Panc1 (cell line): Measurements from ENCODE around the gene CD22. TPM values are rescaled to one million over a fixed set of nuclear protein-coding genes. Genes with fewer than 3 reads are reported as not detected.

Experiments used
- ATAC-seq: fragments of 200-7000 bp; cut with Tn5 transposase; 2 replicates; pipeline ENCODE4 v1.9.1; 2020; ENCODE audit warnings: mild to moderate bottlenecking, moderate library complexity
- BruUV-seq: library from RNA; stranded (reverse); fragments of 400-500 nt; replicated peaks from 2 replicates; lab custom pipeline; 2021; lab: Mats Ljungman, UMichigan
- CTCF ChIA-PET: fragments of 300-600 bp; sonication (Branson Sonifier 250); formaldehyde crosslinking; loops from one replicate; lab custom pipeline; 2022; ENCODE audit warnings: antibody characterized with exemption; lab: Charles Lee
- POLR2A ChIA-PET: fragments of 300-600 bp; sonication (Branson Sonifier 250); formaldehyde crosslinking; loops from one replicate; lab custom pipeline; 2022; ENCODE audit warnings: antibody characterized with exemption; lab: Charles Lee
- DNase-seq: peaks from one replicate; pipeline ENCODE4 v3.0.0-alpha.2; 2010; ENCODE audit warnings: low read depth, low spot score
- H3K27ac ChIP-seq: 2 replicates; pipeline ENCODE4 v1.5.1; 2011; ENCODE audit warnings: mild to moderate bottlenecking, low read length, inconsistent platforms
- H3K27me3 ChIP-seq: fragments of 200-500 bp; sonication (Bioruptor generic); 2 replicates; pipeline ENCODE4 v1.6.0; 2014; ENCODE audit warnings: low read length, inconsistent platforms; ENCODE audit not compliant: control insufficient read depth, insufficient read depth
- H3K36me3 ChIP-seq: fragments of 200-500 bp; sonication (Bioruptor generic); 2 replicates; pipeline ENCODE4 v1.5.1; 2014; ENCODE audit warnings: inconsistent platforms, mild to moderate bottlenecking, low read length, moderate library complexity; ENCODE audit not compliant: control insufficient read depth, insufficient read depth
- H3K4me1 ChIP-seq: 2 replicates; pipeline ENCODE4 v1.5.1; 2011; ENCODE audit warnings: inconsistent platforms, mild to moderate bottlenecking, low read length, moderate library complexity; ENCODE audit not compliant: control insufficient read depth, insufficient read depth
- H3K4me3 ChIP-seq, 2 experiments: 2 replicates each; pipeline ENCODE4 v1.5.1; 2011 to 2012; ENCODE audit warnings: low read depth in 2 of 2, low read length in 2 of 2, mild to moderate bottlenecking in 2 of 2, inconsistent platforms in 1 of 2, moderate library complexity in 1 of 2
- H3K9me3 ChIP-seq: fragments of 200-500 bp; sonication (Bioruptor generic); 2 replicates; pipeline ENCODE4 v1.5.1; 2014; ENCODE audit warnings: low read depth, mild to moderate bottlenecking, inconsistent platforms, low read length, moderate library complexity; ENCODE audit not compliant: control insufficient read depth, insufficient read depth
- POLR2AphosphoS5 ChIP-seq: IDR thresholded peaks from 2 replicates; pipeline ENCODE4 v1.6.1; 2012; ENCODE audit warnings: mild to moderate bottlenecking, low read depth, low read length, moderate library complexity
- SIN3A ChIP-seq: IDR thresholded peaks from 2 replicates; pipeline ENCODE4 v1.6.1; 2012; ENCODE audit warnings: low read depth, mild to moderate bottlenecking, low read length, moderate library complexity, borderline replicate concordance; ENCODE audit not compliant: insufficient read depth
- TCF7L2 ChIP-seq: IDR thresholded peaks from 2 replicates; pipeline ENCODE4 v1.6.1; 2011; ENCODE audit warnings: mild to moderate bottlenecking, low read depth, low read length, inconsistent platforms
- in situ Hi-C: cut with HindIII; loops from 2 replicates; pipeline ENCODE4 v1.10.0; 2016; ENCODE audit warnings: low sequenced_read_pairs, low pct_unique_long_range_greater_than_20kb
- intact Hi-C: fragments of 100-400 bp; cut with micrococcal nuclease; formaldehyde crosslinking; loops from one replicate; pipeline ENCODE4 v1.10.0; 2022; ENCODE audit not compliant: unreplicated experiment
- total RNA-seq: library from RNA; stranded (reverse); gene quantifications from one replicate; pipeline ENCODE4 v1.2.1, GENCODE V29; 2021; ENCODE audit not compliant: unreplicated experiment
- TF ChIP-seq, protein P1 (sequence below): fragments of 450-650 bp; IDR thresholded peaks from 2 replicates; pipeline ENCODE4 v1.5.1; 2017; ENCODE audit warnings: mild to moderate bottlenecking
- TF ChIP-seq, protein P2 (sequence below), 2 experiments: IDR thresholded peaks; 2 replicates each; pipeline ENCODE4 v1.6.1; 2011 to 2012; ENCODE audit warnings: low read depth in 2 of 2, control low read depth in 1 of 2, low read length in 1 of 2, mild to moderate bottlenecking in 1 of 2, moderate library complexity in 1 of 2; ENCODE audit not compliant: insufficient read depth in 1 of 2

The CD22 gene
- total RNA-seq, 1 experiment from 2014 or later: 0.74 TPM

DNA sequence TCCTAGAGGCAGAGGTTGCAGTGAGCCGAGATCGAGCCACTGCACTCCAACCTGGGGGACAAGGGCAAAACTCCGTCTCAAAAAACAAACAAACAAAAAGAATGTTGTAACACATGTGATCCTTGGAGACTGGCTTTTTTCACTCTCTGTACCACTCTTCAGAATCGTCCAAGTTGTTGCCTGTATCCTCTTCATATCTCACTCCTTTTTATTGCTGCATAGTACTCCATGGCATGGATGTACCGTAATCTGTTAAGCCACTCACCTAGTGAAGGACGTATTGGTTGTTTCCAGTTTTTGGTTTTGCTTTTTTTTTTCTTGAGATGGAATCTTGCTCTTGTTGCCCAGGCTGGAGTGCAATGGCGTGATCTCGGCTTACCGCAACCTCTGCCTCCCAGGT lies 7.0 kb upstream of the CD22 start:
- no peaks in the 10 kb centered on the region; the same call in 1 of the 2 replicates for H3K4me1 ChIP-seq
- in situ Hi-C loops (no loop called here), intact Hi-C loops (no loop called here)
- ATAC-seq: no peak
- TF ChIP-seq, protein P1, sequence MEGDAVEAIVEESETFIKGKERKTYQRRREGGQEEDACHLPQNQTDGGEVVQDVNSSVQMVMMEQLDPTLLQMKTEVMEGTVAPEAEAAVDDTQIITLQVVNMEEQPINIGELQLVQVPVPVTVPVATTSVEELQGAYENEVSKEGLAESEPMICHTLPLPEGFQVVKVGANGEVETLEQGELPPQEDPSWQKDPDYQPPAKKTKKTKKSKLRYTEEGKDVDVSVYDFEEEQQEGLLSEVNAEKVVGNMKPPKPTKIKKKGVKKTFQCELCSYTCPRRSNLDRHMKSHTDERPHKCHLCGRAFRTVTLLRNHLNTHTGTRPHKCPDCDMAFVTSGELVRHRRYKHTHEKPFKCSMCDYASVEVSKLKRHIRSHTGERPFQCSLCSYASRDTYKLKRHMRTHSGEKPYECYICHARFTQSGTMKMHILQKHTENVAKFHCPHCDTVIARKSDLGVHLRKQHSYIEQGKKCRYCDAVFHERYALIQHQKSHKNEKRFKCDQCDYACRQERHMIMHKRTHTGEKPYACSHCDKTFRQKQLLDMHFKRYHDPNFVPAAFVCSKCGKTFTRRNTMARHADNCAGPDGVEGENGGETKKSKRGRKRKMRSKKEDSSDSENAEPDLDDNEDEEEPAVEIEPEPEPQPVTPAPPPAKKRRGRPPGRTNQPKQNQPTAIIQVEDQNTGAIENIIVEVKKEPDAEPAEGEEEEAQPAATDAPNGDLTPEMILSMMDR: no peak
- no peak for TF ChIP-seq SIN3A
- TF ChIP-seq, protein P2, sequence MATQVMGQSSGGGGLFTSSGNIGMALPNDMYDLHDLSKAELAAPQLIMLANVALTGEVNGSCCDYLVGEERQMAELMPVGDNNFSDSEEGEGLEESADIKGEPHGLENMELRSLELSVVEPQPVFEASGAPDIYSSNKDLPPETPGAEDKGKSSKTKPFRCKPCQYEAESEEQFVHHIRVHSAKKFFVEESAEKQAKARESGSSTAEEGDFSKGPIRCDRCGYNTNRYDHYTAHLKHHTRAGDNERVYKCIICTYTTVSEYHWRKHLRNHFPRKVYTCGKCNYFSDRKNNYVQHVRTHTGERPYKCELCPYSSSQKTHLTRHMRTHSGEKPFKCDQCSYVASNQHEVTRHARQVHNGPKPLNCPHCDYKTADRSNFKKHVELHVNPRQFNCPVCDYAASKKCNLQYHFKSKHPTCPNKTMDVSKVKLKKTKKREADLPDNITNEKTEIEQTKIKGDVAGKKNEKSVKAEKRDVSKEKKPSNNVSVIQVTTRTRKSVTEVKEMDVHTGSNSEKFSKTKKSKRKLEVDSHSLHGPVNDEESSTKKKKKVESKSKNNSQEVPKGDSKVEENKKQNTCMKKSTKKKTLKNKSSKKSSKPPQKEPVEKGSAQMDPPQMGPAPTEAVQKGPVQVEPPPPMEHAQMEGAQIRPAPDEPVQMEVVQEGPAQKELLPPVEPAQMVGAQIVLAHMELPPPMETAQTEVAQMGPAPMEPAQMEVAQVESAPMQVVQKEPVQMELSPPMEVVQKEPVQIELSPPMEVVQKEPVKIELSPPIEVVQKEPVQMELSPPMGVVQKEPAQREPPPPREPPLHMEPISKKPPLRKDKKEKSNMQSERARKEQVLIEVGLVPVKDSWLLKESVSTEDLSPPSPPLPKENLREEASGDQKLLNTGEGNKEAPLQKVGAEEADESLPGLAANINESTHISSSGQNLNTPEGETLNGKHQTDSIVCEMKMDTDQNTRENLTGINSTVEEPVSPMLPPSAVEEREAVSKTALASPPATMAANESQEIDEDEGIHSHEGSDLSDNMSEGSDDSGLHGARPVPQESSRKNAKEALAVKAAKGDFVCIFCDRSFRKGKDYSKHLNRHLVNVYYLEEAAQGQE (IDR thresholded peaks at IDR 0.05; ENCODE audit: insufficient read depth in 1 of 2, low read depth in 2 of 2, low read length in 1 of 2): no peak
- TF ChIP-seq TCF7L2: no peak
- TF ChIP-seq POLR2AphosphoS5: no peak
- ChIA-PET CTCF (no interaction called here), POLR2A (no interaction called here)
- H3K9me3 ChIP-seq: no peaks in the 10 kb centered on the region
- H3K4me3 ChIP-seq: no peak overlapping the region
- H3K36me3 ChIP-seq: no peaks in the 10 kb centered on the region
- no TSS peak for BruUV-seq
- DNase-seq: no peak
- no peaks in the 10 kb centered on the region for H3K27me3 ChIP-seq
- no peak overlapping the region for H3K27ac ChIP-seq

DNA sequence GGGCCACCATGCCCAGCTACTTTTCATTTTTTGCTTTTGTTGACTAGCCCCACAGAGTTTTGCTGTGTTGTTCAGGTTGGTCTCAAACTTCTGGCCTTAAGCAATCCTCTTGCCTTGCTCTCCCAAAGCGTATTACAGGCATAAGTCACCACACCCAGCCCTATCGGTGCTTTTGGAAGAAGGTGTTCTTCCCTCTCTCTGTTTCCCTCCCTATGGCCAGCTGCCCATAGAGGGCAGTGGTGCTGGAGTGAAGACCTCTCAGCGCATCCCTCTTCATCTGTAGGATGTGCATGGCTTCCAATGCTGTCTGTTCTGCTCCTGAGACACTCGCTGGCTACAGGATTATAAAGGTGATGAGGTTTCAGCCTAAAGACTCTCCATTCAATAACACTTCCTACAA lies 1.3 kb upstream of the CD22 start:
- TF ChIP-seq, protein P2 (IDR thresholded peaks at IDR 0.05; ENCODE audit: insufficient read depth in 1 of 2, low read depth in 2 of 2, low read length in 1 of 2): no peak
- TF ChIP-seq SIN3A (no peak), TCF7L2 (no peak), POLR2AphosphoS5 (no peak)
- TF ChIP-seq, protein P1: no peak
- ChIA-PET CTCF (no interaction called here), POLR2A (no interaction called here)
- in situ Hi-C loops (no loop called here), intact Hi-C loops (no loop called here)
- no peaks in the 10 kb centered on the region for H3K27me3 ChIP-seq
- BruUV-seq: no TSS peak
- H3K4me3 ChIP-seq: no peak overlapping the region
- peak; percentile 75 for ATAC-seq
- no peaks in the 10 kb centered on the region for H3K36me3 ChIP-seq
- no peak for DNase-seq
- no peaks in the 10 kb centered on the region for H3K4me1 ChIP-seq
- no peaks in the 10 kb centered on the region for H3K9me3 ChIP-seq
- no peak overlapping the region for H3K27ac ChIP-seq
